Occipital lobe (tissue), 2 donors: ENCODE results near the gene PPM1M. TPM values are rescaled to one million over a fixed set of nuclear protein-coding genes. Genes with fewer than 3 reads are reported as not detected.

Experiments
- DNase-seq: peaks from one replicate; lab custom pipeline; 2025; lab: John Stamatoyannopoulos, UW
- total RNA-seq: library from RNA; depleted of rRNA; stranded (reverse); fragments of >200 nt; gene quantifications from one replicate; pipeline ENCODE4 v1.2.3, GENCODE V29; 2014

Gene PPM1M
- total RNA-seq, 1 donor from 2014 or later = 7.0 TPM

- no peak for DNase-seq
Measured at GRCh38 chr3:52230889-52231499, 14.6 kb upstream of the PPM1M start.

- DNase-seq = no peak
Measured at GRCh38 chr3:52231502-52232278, 13.9 kb upstream of the PPM1M start.

GRCh38 chr3:52232279-52233107 is 13.1 kb upstream of the PPM1M start:
- DNase-seq = no peak

GRCh38 chr3:52233108-52233591 is 12.4 kb upstream of the PPM1M start:
- DNase-seq = no peak

- DNase-seq = no peak
Measured at GRCh38 chr3:52233968-52234367, 11.6 kb upstream of the PPM1M start.

GRCh38 chr3:52234516-52235447 is 10.8 kb upstream of the PPM1M start:
- DNase-seq = no peak

GRCh38 chr3:52236424-52236886 is 9.1 kb upstream of the PPM1M start:
- DNase-seq = no peak

DNA sequence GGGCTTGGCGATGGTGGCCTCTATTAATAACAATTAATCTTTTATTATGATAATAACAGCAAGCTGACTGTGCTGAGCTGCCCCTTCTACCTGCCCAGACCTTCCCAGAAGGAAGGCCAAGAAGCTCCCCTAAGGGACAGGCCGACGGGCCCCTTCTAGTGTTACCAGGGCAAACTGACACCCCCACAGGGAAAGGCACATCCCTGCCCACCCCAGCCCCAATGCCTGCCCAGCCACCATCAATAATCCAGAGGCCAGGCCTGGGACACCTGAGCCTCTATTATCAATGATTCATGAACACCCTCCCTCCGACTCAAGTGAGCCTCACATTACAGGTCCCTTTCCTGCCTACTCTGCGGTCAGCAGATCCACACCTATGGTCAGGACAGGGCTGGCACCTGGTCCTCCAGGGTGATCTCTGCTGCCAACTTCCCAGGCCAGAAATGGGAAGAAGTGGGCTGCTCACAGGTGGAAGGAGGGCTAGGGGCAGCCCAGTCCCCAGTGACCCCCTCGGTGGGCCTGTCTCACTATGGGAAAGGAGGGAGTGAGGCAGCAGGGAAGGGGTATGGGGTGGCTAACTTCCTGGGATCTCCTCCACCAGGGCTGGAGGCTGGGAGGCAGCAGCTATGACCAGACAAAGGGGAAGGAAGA is 8.4 kb upstream of the PPM1M start:
- DNase-seq = no peak

DNA sequence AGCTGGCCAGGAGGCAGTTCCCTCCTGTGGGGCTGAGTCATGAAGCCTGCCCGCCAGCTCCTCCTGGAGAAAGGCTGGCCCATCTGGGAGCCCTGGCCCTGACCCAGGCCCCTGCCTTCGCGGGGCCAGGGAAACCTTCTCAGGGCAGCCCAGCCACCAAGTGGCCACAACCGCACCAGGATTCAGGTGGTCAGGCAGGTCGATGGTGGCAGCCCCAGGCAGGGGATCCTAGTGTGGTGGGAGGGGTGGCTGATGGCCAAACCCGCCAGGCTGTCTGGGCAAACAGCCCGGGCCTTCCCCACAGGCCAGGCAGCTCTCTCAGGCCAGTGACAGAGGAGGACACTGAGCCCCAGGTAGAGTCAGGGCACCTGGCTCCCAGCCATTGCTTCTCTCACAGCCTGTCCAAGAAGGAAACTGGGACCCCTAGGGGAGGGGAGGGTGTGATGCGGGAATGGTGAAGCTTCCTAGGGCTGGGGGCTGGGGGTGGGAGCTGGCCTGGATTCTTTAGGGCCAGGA is 7.8 kb upstream of the PPM1M start:
- DNase-seq = peak; percentile 53

DNA sequence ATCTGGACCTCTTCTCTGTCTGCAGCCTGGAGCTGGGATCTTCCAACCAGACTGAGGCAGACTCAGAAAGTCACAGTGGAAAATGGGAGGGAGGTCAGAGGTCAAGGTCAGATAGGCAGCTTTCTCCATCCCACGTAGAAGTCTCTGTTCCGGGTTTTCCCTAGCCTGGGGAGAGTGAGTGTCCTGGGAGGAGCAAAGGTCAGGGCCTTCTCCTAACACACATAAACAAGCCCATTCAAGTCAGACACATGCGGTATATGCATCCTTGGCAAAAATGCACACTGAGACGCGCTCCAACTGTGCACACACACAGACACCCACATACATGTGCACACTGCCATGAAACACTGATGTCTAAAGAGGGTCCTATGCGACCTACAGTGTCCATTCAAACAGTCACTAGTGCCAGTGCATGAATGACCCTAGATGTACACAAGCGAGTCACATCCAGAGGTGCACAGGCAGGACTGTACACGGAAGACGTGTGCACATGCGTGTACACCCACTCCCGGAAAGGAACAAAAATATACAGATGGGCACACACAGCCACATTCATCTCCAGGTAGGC is 7.3 kb upstream of the PPM1M start:
- DNase-seq = no peak

DNA sequence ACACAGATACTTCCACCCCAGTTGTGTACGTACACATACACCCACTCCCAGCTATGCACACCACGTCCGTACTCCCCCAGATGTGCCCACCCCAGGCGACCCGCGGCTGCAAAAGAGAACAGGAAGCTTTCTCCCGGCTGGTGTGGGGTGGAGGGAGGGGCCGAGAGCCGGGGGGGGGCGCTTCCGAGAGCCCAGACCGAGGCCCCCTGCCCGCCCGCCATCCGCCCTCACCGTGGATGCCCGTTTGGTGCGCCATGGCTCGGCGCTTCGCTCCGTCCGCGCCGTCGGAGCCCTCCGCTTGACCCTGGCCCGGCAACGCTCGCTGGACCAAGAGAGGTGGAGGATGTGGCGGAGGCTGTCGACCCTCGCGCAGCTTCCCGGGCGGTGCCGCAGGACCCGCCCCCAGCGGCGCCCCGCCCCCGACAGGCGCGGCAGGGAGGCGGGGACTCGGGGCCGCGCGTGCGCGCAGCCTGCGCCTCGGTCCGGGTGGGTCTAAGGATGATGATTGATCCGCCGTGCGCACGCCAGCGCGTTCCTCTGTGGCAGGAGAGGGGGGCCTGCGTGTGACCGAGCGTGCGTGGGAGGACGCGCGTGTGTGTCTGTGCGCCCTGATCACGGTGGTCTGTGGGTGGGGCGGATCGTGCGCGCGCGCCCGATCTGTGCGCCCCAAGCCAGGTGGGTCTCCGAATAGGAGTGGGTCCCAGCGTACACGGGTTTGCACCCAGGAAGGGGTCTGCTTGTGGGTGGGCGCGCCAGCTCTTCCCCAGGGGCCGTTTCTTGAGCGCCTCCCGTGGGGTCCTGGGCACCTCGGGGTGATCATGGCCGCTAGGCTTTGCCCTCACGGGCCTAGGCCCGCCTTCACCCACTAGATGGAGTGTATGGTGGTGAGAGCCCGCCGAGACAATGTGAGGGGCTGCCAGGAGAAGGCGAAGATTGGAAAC is 6.5 kb upstream of the PPM1M start, which contains the start of gene TWF2:
TSS of gene TWF2 (minus strand) at position 398 of the 941 bp plus-strand sequence. CDS start at position 256, 142 bp downstream.
- peak; percentile 69 for DNase-seq

DNA sequence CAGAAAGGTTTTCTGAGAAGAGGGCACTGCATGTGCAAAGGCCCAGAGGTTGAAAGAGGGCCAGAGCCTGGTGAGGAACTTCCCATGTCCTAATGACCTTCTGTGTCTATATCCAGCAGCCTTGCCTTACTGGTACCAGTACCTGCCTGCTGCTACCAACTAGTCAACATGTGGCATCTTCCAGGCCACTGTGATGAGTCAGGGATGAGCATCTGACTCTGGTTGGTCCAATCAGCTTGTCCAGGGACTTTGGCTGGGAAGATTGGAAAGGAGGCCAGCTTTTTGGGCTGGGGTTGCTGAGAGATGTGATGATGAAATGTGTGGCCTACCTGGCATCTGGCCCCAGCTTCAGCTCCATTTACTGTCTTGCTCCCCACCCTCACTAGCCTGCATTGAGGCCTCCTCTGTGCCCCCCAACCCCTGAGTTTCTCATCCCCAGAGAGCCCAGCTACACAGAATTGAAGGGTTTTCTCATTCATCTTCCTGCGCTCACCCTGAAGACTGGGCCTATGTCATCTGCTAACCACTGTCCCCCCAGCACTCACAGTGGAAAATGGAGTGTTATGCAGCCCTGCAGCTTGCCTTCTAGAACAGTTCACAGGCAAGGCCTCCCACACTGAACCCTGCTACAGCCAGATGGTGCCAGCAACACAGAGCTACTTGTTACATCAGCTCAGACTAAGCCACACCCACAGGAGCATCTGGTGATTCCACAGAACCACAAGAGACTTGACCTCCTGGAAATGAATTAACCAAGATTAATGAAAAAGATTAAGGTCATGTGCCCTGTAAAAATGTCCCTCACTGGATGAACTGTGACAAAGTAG is 5.3 kb upstream of the PPM1M start:
- peak; percentile 49 for DNase-seq

DNA sequence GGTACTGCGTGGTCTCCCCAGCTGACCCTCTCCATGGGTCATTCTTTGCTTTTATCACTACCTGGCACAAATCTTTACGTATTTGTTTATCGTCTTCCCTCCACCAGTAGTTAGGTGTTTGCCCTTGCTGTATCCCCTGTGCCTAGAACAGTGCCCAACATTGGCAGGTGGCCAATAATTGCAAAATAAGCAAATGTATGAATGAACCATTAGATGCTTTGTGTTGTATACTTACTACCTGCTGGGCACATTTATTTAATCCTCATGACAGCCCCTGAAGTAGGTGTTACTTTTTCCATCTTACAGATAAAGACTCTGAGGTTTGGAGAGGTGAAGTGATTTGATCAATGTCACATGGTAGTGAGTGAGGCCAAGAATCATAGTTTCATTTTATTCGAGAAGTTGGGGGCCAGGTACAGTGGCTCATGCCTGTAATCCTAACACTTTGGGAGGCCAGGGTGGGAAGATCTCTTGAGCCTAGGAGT is 4.6 kb upstream of the PPM1M start:
- no peak for DNase-seq

- DNase-seq = no peak
Measured at GRCh38 chr3:52242039-52242438, 3.5 kb upstream of the PPM1M start.

DNA sequence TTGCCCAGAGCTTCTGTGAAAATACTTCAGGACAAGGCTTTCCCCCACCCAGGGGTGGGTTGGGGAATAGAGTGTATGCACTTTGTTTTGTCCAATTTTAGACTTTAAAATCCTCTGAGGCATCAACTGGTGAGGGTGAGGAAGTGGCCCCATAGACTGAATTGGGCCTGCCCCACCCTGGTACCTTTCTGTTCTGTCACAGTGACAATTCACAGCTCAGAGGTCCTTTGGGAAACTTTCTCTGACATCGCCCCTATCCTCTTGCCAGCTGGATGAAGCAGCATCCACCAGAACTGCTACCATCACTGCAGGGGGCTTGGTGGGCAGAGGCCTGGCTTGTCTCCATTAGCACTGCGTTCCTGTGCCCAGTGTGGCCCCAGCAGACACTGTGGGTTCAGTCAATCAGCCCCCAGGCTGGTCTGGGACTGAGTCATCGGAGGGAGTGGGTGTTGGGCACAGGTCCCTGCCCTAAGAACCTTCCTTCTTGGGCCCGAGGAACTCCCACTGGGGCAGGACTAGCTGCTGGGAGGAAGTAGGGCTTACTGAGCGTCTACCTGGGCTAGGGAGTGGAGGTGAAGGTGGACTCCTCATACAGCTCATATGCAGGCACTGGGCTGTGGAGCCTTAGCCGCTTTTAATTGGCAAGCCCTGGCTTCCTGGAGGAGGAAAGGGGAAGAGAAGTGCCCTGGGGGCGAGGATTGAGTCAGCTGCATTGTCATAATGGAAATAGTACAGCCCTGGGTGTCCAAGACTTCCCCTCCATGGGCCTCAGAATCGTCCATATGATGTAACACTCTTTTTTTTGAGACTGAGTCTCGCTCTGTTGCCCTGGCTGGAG is 1.5 kb upstream of the PPM1M start:
- DNase-seq = no peak

DNA sequence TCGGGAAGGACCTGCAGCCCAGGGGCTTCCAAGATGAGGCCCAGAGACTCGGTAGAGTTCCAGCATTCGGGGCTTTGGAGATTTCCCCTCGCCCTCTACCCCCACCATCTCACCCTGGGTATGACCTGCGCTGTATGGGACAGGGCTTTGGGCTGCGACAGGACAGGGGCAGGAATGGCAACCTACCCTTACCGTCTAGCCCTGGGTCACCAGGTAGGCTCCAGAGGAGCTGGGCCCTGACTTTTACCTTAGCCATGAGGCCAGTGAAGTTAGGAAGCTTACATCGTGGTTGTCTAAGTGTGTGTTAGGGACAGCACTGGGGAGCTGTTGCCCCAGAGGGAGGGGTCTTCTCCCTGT is 683 bp downstream of the PPM1M start:
- DNase-seq = no peak
